Cardiac fibroblast (primary cell): ENCODE data around the gene PIMREG.
A peak's percentile ranks its signal among the peaks of the same experiment; 100 is the strongest.

ENCODE experiments used
- DNase-seq, 2 donors: peaks; one replicate each; pipeline versions ENCODE4 v3.0.0 to v3.0.0-alpha.2; 2010; ENCODE audit warnings: low read depth in 2 of 2
- H3K4me3 ChIP-seq, 2 donors: replicated peaks in 1 of 2; 1 replicate in 1 of 2; 2 replicates in 1 of 2; pipeline ENCODE4 v1.5.1; 2011; ENCODE audit warnings: low read depth in 2 of 2, low read length in 2 of 2, mild to moderate bottlenecking in 2 of 2, moderate library complexity in 1 of 2
- CTCF ChIP-seq: IDR thresholded peaks from one replicate; pipeline ENCODE4 v1.5.1; 2011; ENCODE audit warnings: low read depth, mild to moderate bottlenecking, low read length, inconsistent platforms

PIMREG gene

DNA sequence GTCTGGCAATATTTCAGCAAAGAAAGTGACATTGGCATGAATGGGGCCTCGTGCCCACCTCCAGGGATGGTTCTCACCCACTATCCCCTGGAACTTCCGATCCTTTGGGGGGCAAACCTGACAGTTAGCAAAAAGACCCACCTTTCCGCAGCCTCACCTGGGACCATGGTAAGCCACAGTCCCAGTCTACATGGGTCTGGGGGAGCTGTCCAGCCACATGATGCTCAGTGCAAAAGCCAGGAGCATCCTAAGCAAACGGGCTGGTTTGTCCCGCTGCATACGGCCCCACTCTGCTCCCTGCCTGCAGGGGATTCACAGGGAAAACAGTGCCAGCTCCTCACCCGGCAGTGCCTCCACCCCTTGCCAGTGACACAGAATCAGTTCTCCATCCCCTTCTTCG, 28.6 kb upstream of the PIMREG start:
- DNase-seq = no peak
- no peak for TF ChIP-seq CTCF
- no peak overlapping the region for H3K4me3 ChIP-seq

DNA sequence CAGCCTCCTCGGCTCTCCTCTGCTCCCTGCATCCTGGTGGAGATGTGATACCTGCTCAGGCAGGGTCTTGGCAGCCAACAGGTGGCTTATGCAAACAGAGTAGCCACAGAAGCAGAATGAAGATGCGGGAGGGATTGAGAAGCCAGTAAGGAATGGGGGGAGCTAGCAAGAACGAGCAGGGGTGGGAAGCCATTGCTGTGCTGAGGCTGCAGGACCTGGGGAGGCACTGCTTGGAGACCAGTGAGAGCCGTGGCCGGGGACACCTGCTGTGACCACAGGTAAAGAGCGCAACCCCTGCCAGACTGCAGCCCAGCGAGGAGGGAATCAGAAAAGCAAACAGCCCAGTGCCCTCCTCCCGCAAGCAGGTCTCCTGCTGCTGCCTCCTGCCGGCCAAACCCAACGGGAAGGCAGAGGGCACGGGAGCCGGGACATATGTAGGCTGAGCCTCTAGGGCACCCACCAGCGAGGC, 24.0 kb upstream of the PIMREG start:
- no peak overlapping the region for H3K4me3 ChIP-seq
- peak; percentile 10 to 39 for DNase-seq
- TF ChIP-seq CTCF = peak; percentile 70

DNA sequence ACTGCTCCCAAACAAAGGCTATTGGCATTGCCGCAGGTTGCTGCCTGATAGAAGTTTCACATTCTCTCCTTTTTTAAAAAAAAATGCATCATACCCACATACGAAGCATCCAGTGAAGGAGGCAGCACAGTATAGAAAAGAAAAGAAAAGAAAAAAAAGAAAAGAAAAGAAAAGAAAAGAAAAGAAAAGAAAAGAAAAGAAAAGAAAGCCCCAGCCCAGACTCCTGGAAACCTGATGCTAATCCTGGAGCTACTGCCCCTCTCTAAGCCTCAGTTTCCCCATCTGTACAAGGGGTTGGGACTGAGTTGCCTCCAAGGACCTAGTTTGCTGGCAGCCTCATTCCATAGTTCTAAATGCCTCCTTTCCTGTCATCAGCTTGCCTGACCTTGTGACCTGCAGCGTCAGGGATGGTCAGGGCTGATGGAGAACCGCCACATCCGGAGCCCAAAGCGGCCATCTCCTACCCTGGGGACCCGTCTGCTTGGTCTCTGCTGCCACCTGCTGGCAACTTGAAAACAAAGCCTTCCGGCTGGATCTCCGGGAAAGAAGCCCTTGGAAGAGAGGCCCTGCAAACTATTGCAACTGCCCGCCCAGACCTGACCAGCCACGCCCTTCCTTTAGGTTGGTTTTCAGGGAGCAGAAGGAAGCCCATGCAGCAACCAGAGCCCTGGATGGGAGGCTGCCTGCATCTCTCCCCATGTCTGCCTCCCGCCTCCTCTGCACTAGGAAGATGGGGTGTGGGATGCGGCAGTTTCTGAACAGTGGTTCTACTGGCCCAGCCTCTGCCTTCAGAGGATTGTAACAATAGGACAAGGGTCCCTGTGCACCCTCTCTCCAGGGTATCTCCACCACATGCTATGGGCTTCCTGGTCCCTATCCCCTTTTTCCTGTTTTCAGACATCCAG, 22.3 kb upstream of the PIMREG start:
- no peak overlapping the region for H3K4me3 ChIP-seq
- peak; percentile 78 to 80 for DNase-seq
- TF ChIP-seq CTCF = peak; percentile 89

DNA sequence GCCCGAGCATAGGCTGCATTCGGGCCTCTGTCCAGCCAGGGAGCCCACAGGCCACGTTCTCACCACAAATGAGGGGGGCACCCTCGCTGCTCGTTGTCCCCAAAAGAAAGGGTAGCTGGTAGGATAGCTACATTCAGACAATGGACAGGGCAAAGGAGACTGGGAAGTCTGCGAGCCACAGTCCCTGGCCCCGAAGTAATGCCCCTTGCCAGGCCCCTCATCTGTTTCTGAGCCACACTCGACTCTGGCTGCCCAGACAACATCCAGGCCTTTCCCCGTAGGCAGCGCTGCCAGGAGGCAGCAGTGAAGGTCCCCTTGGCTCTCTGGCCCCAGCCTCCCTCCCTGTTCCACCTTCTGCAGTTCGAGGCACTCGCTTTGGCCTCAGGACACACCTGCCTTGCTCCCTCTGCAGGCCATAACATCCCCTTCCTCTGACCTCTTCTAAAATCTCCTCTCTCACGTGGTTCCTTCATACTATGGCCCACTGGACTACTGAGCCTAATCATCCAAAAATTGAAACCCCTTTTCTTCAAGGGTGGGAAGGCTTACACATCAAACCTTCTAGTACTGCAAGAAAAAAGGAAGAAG, 21.5 kb upstream of the PIMREG start:
- no peak for DNase-seq
- no peak overlapping the region for H3K4me3 ChIP-seq
- TF ChIP-seq CTCF = no peak

DNA sequence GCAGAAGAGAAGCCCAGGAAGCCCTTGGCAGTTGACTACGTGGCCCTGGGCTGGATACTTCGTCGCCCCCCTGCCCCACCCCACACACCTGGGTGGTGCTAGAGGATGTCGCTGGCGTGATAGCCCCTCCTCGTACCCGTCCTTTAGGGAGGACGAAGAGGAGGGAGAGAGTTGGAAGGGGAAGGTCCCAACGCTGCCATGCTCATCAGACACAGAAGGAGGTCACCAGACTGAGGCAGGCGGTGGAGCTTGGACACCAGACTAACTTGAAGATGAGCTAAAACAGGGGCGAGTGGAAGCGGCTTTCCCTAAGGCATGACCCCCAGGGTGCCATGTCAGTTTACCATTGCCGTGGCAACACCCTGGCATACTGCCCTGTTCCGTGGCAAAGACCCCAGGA, 20.3 kb upstream of the PIMREG start:
- no peak for TF ChIP-seq CTCF
- no peak overlapping the region for H3K4me3 ChIP-seq
- DNase-seq = no peak

DNA sequence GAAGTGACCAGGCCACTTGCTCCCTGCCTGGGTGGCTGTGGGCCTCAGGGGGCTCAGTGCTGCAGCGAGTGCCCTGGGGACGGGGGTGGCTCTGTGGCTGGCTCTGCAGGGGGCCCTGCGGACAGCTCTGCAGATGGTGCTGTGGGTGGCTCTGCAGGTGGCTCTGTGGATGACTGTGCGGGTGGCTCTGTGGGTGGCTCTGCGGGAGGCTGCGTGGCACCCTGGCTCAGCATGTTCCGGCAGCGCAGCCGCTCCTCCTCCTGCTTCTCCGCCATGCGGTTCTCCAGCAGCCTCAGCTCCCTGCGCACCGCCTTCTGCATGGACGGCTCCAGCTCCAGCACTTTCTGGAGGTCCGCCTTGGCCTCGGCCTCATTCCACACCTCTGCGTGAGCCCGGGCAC, 18.8 kb upstream of the PIMREG start:
- DNase-seq = no peak
- no peak overlapping the region for H3K4me3 ChIP-seq

More for the DNA sequence above, 18.8 kb upstream of the PIMREG start:
- TF ChIP-seq CTCF = no peak
